ENCODE data around the gene ACLY. TPM values are rescaled to one million over a fixed set of nuclear protein-coding genes. Genes with fewer than 3 reads are reported as not detected.
A peak's percentile ranks its signal among the peaks of the same experiment; 100 is the strongest.

Gene ACLY
- total and polyA plus RNA-seq, 2 of the 13 experiments (the other 11 are each of a cell fraction or from before 2014, with no cell fraction given), result 111 to 218 TPM

DNA sequence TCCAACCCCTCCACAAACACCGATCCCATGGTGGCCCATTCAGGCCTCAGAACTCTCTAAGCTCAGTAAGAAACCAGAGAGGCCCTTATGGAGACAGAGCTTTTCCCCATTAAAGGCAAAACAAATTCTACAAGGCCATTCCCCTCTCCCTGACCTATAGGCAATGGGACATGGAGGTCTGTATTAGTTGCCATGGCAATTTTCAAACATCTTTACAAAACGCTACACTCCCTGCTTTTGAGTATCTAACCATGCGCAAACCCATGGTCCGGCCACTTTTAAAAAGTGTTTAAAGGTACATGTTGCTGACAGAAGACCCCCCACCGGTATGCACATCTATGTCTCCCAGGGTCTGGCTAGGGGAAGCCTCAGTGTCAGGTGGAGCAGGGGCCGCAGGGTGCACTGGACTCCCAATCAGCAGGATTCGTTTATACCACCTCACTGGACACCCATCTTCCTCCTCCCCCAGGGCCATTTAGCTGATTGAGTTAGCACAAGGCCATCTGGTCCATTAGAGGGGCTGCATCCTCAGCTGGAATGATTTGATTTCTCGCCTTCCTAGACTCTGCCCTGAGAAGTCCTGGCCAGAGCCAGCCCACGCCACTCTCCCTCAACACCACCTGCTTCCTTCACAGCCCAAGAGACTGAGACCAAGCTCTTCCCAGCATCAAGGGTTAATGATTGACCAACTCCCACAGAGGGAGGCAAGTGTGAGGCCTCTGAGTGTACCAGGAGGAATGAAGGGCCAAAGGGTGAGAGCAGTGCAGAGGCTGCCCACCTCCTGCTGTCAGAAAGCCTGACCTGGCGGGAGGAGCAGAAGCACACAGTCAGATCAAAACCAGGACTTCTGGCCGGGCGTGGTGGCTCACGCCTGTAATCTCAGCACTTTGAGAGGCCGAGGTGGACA is 10.9 kb downstream of the ACLY start (continued):
- TF ChIP-seq, protein P1, sequence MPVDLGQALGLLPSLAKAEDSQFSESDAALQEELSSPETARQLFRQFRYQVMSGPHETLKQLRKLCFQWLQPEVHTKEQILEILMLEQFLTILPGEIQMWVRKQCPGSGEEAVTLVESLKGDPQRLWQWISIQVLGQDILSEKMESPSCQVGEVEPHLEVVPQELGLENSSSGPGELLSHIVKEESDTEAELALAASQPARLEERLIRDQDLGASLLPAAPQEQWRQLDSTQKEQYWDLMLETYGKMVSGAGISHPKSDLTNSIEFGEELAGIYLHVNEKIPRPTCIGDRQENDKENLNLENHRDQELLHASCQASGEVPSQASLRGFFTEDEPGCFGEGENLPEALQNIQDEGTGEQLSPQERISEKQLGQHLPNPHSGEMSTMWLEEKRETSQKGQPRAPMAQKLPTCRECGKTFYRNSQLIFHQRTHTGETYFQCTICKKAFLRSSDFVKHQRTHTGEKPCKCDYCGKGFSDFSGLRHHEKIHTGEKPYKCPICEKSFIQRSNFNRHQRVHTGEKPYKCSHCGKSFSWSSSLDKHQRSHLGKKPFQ (CRISPR knock-in tag; IDR thresholded peaks at IDR 0.05; ENCODE audit: insufficient replicate concordance), result peak; percentile 99
- peak; percentile 91 for TF ChIP-seq TARDBP (CRISPR knock-in tag; IDR thresholded peaks at IDR 0.05)
- TF ChIP-seq, protein P2, sequence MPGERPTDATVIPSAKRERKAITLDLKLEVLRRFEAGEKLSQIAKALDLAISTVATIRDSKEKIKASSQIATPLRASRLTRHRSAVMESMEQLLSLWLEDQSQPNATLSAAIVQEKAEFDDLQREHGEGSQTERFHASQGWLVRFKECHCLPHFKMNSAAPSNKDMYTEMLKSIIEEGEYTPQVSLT (CRISPR knock-in tag; IDR thresholded peaks at IDR 0.05; ENCODE audit: borderline replicate concordance, low read depth), result no peak
- 0 out of 2 replicates have a peak, but pooled peaks have one; percentile 57 for TF ChIP-seq ZNF564 (CRISPR knock-in tag; IDR thresholded peaks at IDR 0.05)
- no peak for TF ChIP-seq ZNF256 (CRISPR knock-in tag; conservative IDR thresholded peaks at IDR 0.05)
- no peak for TF ChIP-seq AHDC1 (CRISPR knock-in tag; IDR thresholded peaks at IDR 0.05; ENCODE audit: borderline replicate concordance)
- peak in 1 of 2 experiments; percentile 62; a peak in 1 of 4 replicates for TF ChIP-seq KLF16 (CRISPR knock-in tag; IDR thresholded peaks at IDR 0.05)
- TF ChIP-seq HNRNPK (IDR thresholded peaks at IDR 0.05; ENCODE audit: low read depth, low read length, poor library complexity, severe bottlenecking), result no peak
- peak; percentile 87; the same call in 1 of the 2 replicates for TF ChIP-seq ZBTB38 (CRISPR knock-in tag; IDR thresholded peaks at IDR 0.05)
- TF ChIP-seq TMF1 (CRISPR knock-in tag; IDR thresholded peaks at IDR 0.05; ENCODE audit: low read depth), result no peak
- no peak for TF ChIP-seq JUNB (CRISPR knock-in tag; IDR thresholded peaks at IDR 0.05; ENCODE audit: borderline replicate concordance)
- TF ChIP-seq RBM39 (IDR thresholded peaks at IDR 0.05; ENCODE audit: low read depth, low read length, poor library complexity, severe bottlenecking), result no peak
- TF ChIP-seq SMAD1 (CRISPR knock-in tag; IDR thresholded peaks at IDR 0.05; ENCODE audit: borderline replicate concordance, low read depth), result peak; percentile 71; the same call in 1 of the 2 replicates
- no peak for TF ChIP-seq ZNF296 (CRISPR knock-in tag; conservative IDR thresholded peaks at IDR 0.05)
- TF ChIP-seq REXO4 (CRISPR knock-in tag; IDR thresholded peaks at IDR 0.05; ENCODE audit: borderline replicate concordance), result no peak
- peak; percentile 20; the same call in 1 of the 2 replicates for TF ChIP-seq RFX5 (IDR thresholded peaks at IDR 0.05; ENCODE audit: low read depth, low read length)
- no peak for TF ChIP-seq ETS1 (CRISPR knock-in tag; IDR thresholded peaks at IDR 0.05)
- TF ChIP-seq ZNF816 (CRISPR knock-in tag; IDR thresholded peaks at IDR 0.05; ENCODE audit: borderline replicate concordance), result no peak
- TF ChIP-seq ZKSCAN8 (CRISPR knock-in tag; IDR thresholded peaks at IDR 0.05; ENCODE audit: borderline replicate concordance), result peak; percentile 72; the same call in 1 of the 2 replicates

All from HepG2 (cell line).